Measurements from ENCODE around the gene TOMM34. TPM values are rescaled to one million over a fixed set of nuclear protein-coding genes. Genes with fewer than 3 reads are reported as not detected.

The TOMM34 gene
- total RNA-seq, 1 donor from 2014 or later: 17.6 TPM

- Histone ChIP-seq H3K27me3 (ENCODE audit: control insufficient read depth, insufficient read depth, low read length) (no peaks in the 10 kb centered on the region), H3K4me3 (ENCODE audit: low read depth, low read length) (peak overlapping the region; percentile 79), H3K36me3 (ENCODE audit: control insufficient read depth, insufficient read depth, low read length) (no peaks in the 10 kb centered on the region)
- no peak for TF ChIP-seq CTCF (IDR thresholded peaks at IDR 0.05; ENCODE audit: insufficient read depth, low read length, severe bottlenecking)
- FAIRE-seq (no peak), DNase-seq (ENCODE audit: low read depth) (peak; percentile 20)
These were observed 7.1 kb upstream of the TOMM34 start for GRCh38 chr20:44967207-44967807.

DNA sequence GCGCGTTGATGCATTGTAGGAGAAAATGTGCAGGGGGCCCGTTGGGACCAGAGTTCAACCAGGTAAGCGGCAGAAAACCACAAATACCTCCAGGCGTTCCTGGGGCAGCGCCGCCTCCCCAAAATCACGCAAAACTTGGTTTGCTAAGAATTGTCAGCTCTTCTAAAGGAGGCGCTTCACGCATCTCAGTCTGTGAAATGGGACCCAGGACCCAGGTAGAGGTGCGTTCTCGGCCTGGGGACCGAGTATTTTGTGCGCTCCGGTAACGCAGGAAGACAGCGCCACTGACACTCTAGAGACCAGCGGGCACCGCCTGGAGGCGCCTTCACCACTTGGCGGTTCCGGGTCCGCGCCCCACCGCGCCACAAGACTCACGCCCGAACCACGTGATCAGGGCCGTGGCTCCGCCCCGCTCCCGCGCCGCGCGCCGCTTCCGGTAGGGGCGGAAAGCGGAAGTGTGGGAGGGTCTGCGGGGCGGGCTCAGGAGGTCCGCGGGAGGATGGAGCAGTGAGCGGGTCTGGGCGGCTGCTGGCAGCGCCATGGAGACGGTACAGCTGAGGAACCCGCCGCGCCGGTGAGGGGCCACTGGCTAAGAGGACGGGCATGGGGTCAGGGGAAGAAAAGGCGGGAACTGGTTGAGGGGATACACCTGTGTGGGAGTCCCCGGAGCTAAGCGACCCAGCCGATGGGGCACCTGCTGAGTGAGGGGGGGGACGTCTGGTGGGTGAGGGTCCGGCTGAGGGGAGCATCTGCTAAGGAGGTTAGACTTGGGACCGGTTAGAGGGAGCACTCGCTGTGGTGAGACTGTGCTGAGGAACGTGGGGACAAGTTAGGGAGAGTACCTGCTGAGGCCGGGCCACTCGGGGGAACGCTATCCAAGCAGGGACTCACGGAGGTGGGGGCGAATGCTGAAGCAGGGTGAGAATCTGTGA is 6.1 kb upstream of the TOMM34 start, which contains the start of gene STK4:
STK4 (plus strand) TSS at position 483 of the 932 bp plus-strand sequence; CDS start at position 540, 57 bp downstream.
- DNase-seq (ENCODE audit: low read depth) (peak; percentile 83), FAIRE-seq (no peak)
- Histone ChIP-seq H3K27me3 (ENCODE audit: control insufficient read depth, insufficient read depth, low read length) (no peaks in the 10 kb centered on the region), H3K36me3 (ENCODE audit: control insufficient read depth, insufficient read depth, low read length) (no peaks in the 10 kb centered on the region), H3K4me3 (ENCODE audit: low read depth, low read length) (peak within 1 kb of the TSS; percentile 79)
- peak; percentile 73 for TF ChIP-seq CTCF (IDR thresholded peaks at IDR 0.05; ENCODE audit: insufficient read depth, low read length, severe bottlenecking)

DNA sequence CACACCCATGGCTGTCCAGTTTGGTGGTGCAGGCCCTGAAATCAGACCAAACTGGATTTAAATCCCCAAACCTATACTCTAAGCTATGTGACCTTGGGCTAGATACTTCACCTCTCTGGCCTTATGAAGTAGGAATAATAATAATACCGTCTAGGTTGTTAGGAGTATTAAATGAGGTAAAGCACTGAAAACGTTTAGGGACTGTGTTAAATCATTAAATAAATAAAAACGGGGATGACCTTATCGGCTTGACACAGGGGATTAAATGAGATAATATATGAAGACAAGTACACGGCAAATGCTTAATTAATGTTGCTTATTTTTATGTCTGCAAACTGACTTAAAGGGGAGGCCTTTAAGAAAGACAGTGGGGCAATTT is 5.4 kb upstream of the TOMM34 start:
- no peaks in the 10 kb centered on the region for H3K27me3 ChIP-seq (ENCODE audit: control insufficient read depth, insufficient read depth, low read length)
- no peak for DNase-seq (ENCODE audit: low read depth)
- no peaks in the 10 kb centered on the region for H3K36me3 ChIP-seq (ENCODE audit: control insufficient read depth, insufficient read depth, low read length)
- peak overlapping the region; percentile 79 for H3K4me3 ChIP-seq (ENCODE audit: low read depth, low read length)
- no peak for TF ChIP-seq CTCF (IDR thresholded peaks at IDR 0.05; ENCODE audit: insufficient read depth, low read length, severe bottlenecking)
- FAIRE-seq: no peak

- FAIRE-seq: no peak
- no peak for TF ChIP-seq CTCF (IDR thresholded peaks at IDR 0.05; ENCODE audit: insufficient read depth, low read length, severe bottlenecking)
- no peak for DNase-seq (ENCODE audit: low read depth)
- no peak overlapping the region for H3K4me3 ChIP-seq (ENCODE audit: low read depth, low read length)
- no peaks in the 10 kb centered on the region for H3K27me3 ChIP-seq (ENCODE audit: control insufficient read depth, insufficient read depth, low read length)
- H3K36me3 ChIP-seq (ENCODE audit: control insufficient read depth, insufficient read depth, low read length): no peaks in the 10 kb centered on the region
These were observed 3.4 kb upstream of the TOMM34 start for GRCh38 chr20:44963325-44964215.

DNA sequence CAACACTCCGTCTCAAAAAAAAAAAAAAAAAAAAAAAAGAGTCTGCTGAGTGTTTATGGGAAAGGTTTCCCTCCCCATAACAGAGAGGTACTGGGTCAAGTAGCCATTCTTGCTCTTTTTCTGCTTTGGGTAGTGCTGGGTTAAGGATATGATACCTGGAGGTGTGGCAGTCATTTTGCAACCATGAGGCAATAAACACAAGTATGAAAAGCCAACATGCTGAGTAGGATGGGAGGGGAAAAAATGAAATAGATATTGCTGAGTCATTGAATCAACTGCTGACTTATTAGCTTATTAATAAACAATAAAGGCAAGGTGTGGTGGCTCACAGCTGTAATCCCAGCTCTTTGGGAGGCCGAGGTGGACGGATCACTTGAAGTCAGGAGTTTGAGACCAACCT is 2.3 kb upstream of the TOMM34 start:
- no peak for TF ChIP-seq CTCF (IDR thresholded peaks at IDR 0.05; ENCODE audit: insufficient read depth, low read length, severe bottlenecking)
- Histone ChIP-seq H3K27me3 (ENCODE audit: control insufficient read depth, insufficient read depth, low read length) (no peaks in the 10 kb centered on the region), H3K36me3 (ENCODE audit: control insufficient read depth, insufficient read depth, low read length) (peaks cover 1% of the 10 kb centered on the region), H3K4me3 (ENCODE audit: low read depth, low read length) (no peak overlapping the region)
- DNase-seq (ENCODE audit: low read depth) (peak; percentile 64), FAIRE-seq (no peak)

All from bronchial epithelial cell (primary cell).